ENCODE results near the gene MYRFL. TPM values are rescaled to one million over a fixed set of nuclear protein-coding genes. Genes with fewer than 3 reads are reported as not detected.

Gene MYRFL
- total RNA-seq, 1 experiment from 2014 or later, result 1.3 TPM

- CTCF ChIA-PET, result no interaction called here
- no peak overlapping the region; the same call in 1 of the 2 replicates for H3K27ac Mint-ChIP-seq
Observed at GRCh38 chr12:69822201-69822860, 2.7 kb upstream of the MYRFL start.

GRCh38 chr12:69824028-69824427 lies 999 bp upstream of the MYRFL start:
- Mint-ChIP-seq H3K36me3 (no peaks in the 10 kb centered on the region), H3K4me3 (no peak overlapping the region), H3K4me1 (peaks cover 14% of the 10 kb centered on the region), H3K27me3 (ENCODE audit: low read depth) (no peaks in the 10 kb centered on the region), H3K9me3 (no peaks in the 10 kb centered on the region), H3K27ac (no peak overlapping the region)
- POLR2A ChIA-PET, result interaction anchor here (0.6 kb wide), 1 partner anchor 447 kb away, joined by 7 read pairs; no protein-coding TSS in a partner anchor
- DNase-seq (ENCODE audit: low spot score), result no peak
- no peak for ATAC-seq
- CTCF ChIA-PET, result no interaction called here
- TF ChIP-seq MYBL2 (CRISPR knock-in tag; IDR thresholded peaks at IDR 0.05) (no peak), AFF4 (CRISPR knock-in tag; IDR thresholded peaks at IDR 0.05; ENCODE audit: borderline replicate concordance) (no peak), FOXP4 (CRISPR knock-in tag; IDR thresholded peaks at IDR 0.05) (no peak), ERG (CRISPR knock-in tag; IDR thresholded peaks at IDR 0.05) (no peak), ZNF317 (CRISPR knock-in tag; IDR thresholded peaks at IDR 0.05; ENCODE audit: borderline replicate concordance, low read depth) (no peak), ESRRA (CRISPR knock-in tag; IDR thresholded peaks at IDR 0.05; ENCODE audit: borderline replicate concordance) (no peak), TEAD1 (CRISPR knock-in tag; IDR thresholded peaks at IDR 0.05) (no peak), CREM (CRISPR knock-in tag; IDR thresholded peaks at IDR 0.05) (no peak), ATF3 (CRISPR knock-in tag; conservative IDR thresholded peaks at IDR 0.05) (no peak), NFE2L1 (CRISPR knock-in tag; IDR thresholded peaks at IDR 0.05) (no peak), FOXJ3 (CRISPR knock-in tag; IDR thresholded peaks at IDR 0.05; ENCODE audit: borderline replicate concordance) (no peak), NR2C2 (CRISPR knock-in tag; IDR thresholded peaks at IDR 0.05) (no peak)

More at GRCh38 chr12:69822201-69822860, 2.7 kb upstream of the MYRFL start:
- Mint-ChIP-seq H3K4me1 (peaks cover 14% of the 10 kb centered on the region), H3K9me3 (no peaks in the 10 kb centered on the region), H3K27me3 (ENCODE audit: low read depth) (no peaks in the 10 kb centered on the region), H3K4me3 (no peak overlapping the region), H3K36me3 (no peaks in the 10 kb centered on the region)
- ATAC-seq, result no peak
- DNase-seq (ENCODE audit: low spot score), result no peak
- TF ChIP-seq ATF1 (CRISPR knock-in tag; IDR thresholded peaks at IDR 0.05), result no peak
- TF ChIP-seq ZNF317 (CRISPR knock-in tag; IDR thresholded peaks at IDR 0.05; ENCODE audit: borderline replicate concordance, low read depth), result no peak
- no peak for TF ChIP-seq TP53 (CRISPR knock-in tag; IDR thresholded peaks at IDR 0.05)
- no peak for TF ChIP-seq TCF7 (CRISPR knock-in tag; IDR thresholded peaks at IDR 0.05; ENCODE audit: low read depth)
- TF ChIP-seq STAT6 (CRISPR knock-in tag; conservative IDR thresholded peaks at IDR 0.05; ENCODE audit: low read depth), result no peak
- no peak for TF ChIP-seq MYBL2 (CRISPR knock-in tag; IDR thresholded peaks at IDR 0.05)
- TF ChIP-seq CDX4 (CRISPR knock-in tag; IDR thresholded peaks at IDR 0.05; ENCODE audit: borderline replicate concordance), result no peak
- POLR2A ChIA-PET, result no interaction called here

Measured in WTC11 (cell line).